WERI-Rb-1 (cell line): ENCODE data around the gene RBM44.
"Not testable (repeated sequence)": the region's sequence is repeated elsewhere in the genome, so short reads cannot be mapped to it uniquely, and the experiment has no call there.

ENCODE experiments used
- DNase-seq: peaks from one replicate; pipeline ENCODE4 v3.0.0-alpha.2; 2020
- H3K27ac ChIP-seq: fragments of 250-450 bp; sonication (Bioruptor Pico); 2 replicates; pipeline ENCODE4 v1.5.1; 2020; ENCODE audit warnings: mild to moderate bottlenecking, moderate library complexity
- H3K27me3 ChIP-seq: fragments of 250-450 bp; sonication (Bioruptor Pico); 2 replicates; pipeline ENCODE4 v1.5.1; 2021; ENCODE audit warnings: mild to moderate bottlenecking, low read depth, moderate library complexity; ENCODE audit not compliant: insufficient read depth, severe bottlenecking
- H3K36me3 ChIP-seq: fragments of 250-450 bp; sonication (Bioruptor Pico); 2 replicates; pipeline ENCODE4 v1.5.1; 2020; ENCODE audit warnings: mild to moderate bottlenecking, moderate library complexity
- H3K4me3 ChIP-seq: 2 replicates; pipeline ENCODE4 v1.5.1; 2011; ENCODE audit warnings: low read depth, mild to moderate bottlenecking, control low read depth, low read length
- H3K9me3 ChIP-seq: fragments of 250-450 bp; sonication (Bioruptor Pico); 2 replicates; pipeline ENCODE4 v1.5.1; 2021; ENCODE audit warnings: mild to moderate bottlenecking, moderate library complexity; ENCODE audit not compliant: severe bottlenecking
- CTCF ChIP-seq: IDR thresholded peaks from 2 replicates; pipeline ENCODE4 v1.5.1; 2011; ENCODE audit warnings: low read depth, mild to moderate bottlenecking, control low read depth, inconsistent platforms, low read length

Gene RBM44

DNA sequence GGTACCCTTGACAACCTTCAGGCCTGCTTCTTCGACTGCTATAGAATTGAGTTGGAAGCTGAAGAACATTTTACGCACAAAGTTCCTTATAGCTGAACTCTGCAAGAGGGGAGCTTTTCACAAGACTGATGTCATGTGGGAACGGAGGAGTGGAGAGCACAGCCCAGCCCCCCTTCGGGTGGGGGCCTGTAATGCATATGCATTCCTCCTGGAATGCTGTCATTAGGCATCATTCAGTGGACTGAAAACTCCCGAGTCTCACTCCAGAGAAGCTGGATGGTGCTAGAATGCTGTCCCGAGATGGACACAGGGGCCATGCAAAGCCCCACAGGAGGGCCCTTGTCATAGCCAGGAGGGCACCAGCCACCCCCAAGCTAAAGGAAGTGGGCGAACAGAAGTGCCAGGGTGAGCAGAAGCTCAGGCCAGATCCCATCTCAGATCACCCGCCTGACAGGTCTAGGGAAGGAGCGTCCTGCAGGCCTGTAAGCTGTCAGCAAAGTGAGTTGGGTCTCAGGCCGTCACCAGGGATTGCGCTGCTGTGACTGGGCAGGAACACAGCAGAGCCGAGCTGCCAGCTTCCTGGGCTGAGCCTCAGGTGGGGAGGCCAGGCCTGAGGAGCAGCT is 43.8 kb upstream of the RBM44 start:
- no peaks in the 10 kb centered on the region for H3K27me3 ChIP-seq
- no peak for TF ChIP-seq CTCF
- no peak overlapping the region for H3K4me3 ChIP-seq
- peaks cover 5% of the 10 kb centered on the region; the same call in 1 of the 2 replicates for H3K36me3 ChIP-seq
- DNase-seq: no peak
- no peak overlapping the region for H3K27ac ChIP-seq
- H3K9me3 ChIP-seq: no peaks in the 10 kb centered on the region

GRCh38 chr2:237757616-237758015 is 41.0 kb upstream of the RBM44 start:
- Histone ChIP-seq H3K27ac (no peak overlapping the region), H3K36me3 (peaks cover 11% of the 10 kb centered on the region), H3K9me3 (no peaks in the 10 kb centered on the region), H3K4me3 (no peak overlapping the region), H3K27me3 (no peaks in the 10 kb centered on the region)
- no peak for DNase-seq
- no peak for TF ChIP-seq CTCF

GRCh38 chr2:237758185-237758584 is 40.4 kb upstream of the RBM44 start:
- Histone ChIP-seq H3K9me3 (no peaks in the 10 kb centered on the region), H3K27ac (no peak overlapping the region), H3K4me3 (no peak overlapping the region), H3K36me3 (peaks cover 11% of the 10 kb centered on the region), H3K27me3 (no peaks in the 10 kb centered on the region)
- DNase-seq: no peak
- TF ChIP-seq CTCF: no peak

- Histone ChIP-seq H3K4me3 (no peak overlapping the region), H3K27ac (peak overlapping the region; percentile 23; the same call in 1 of the 2 replicates), H3K27me3 (no peaks in the 10 kb centered on the region), H3K9me3 (no peaks in the 10 kb centered on the region), H3K36me3 (peaks cover 11% of the 10 kb centered on the region)
- TF ChIP-seq CTCF: no peak
- DNase-seq: peak; percentile 79
Measured at GRCh38 chr2:237759176-237759575, 39.4 kb upstream of the RBM44 start.

DNA sequence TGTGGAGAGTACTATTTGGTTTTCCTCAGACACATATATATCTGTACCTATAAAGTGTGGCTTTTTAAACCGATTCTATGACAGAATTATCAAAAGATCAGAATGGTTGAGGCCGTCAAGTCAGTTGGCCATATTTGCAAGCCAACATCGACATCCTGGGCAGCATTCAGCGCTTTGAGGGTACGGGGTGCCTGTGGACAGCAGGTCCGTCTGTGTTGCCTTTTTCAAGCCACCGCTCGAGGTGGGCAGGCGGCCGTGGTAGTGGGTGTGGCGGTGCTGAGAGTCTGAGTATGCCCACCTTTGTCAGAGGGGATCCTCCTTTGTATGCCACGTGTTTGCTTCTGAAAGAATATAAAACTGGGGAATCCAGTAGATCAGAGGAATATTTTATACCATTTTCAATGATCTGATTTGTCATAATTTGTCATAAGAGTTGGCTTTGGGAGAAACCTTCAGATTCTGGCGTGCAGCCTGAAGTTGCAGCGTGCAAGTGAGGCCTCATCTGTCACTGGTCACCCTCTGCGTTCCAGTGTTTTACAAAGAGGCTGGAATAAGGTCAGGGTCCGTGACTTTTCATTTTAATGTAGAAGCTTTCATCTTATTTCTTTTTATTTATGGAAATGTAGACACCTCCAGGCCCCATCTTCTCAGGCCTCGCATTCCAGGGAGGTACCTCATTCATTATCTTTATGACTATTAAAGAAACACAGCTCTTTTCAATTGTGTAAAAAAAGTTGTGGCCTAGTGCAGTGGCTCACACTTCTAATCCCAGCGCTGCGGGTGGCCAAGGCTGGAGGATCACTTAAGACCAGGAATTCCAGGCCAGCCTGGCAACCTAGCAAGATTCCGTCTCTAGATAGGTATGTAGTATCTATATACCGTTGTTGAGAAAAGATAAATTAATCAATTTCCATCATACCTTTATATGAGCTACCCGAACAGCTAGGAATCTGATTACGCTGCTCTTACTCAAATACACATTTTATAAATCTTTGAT is 37.8 kb upstream of the RBM44 start:
- DNase-seq: no peak
- Histone ChIP-seq H3K27me3 (no peaks in the 10 kb centered on the region), H3K27ac (no peak overlapping the region), H3K9me3 (no peaks in the 10 kb centered on the region), H3K4me3 (no peak overlapping the region), H3K36me3 (peaks cover 11% of the 10 kb centered on the region)
- TF ChIP-seq CTCF: no peak

DNA sequence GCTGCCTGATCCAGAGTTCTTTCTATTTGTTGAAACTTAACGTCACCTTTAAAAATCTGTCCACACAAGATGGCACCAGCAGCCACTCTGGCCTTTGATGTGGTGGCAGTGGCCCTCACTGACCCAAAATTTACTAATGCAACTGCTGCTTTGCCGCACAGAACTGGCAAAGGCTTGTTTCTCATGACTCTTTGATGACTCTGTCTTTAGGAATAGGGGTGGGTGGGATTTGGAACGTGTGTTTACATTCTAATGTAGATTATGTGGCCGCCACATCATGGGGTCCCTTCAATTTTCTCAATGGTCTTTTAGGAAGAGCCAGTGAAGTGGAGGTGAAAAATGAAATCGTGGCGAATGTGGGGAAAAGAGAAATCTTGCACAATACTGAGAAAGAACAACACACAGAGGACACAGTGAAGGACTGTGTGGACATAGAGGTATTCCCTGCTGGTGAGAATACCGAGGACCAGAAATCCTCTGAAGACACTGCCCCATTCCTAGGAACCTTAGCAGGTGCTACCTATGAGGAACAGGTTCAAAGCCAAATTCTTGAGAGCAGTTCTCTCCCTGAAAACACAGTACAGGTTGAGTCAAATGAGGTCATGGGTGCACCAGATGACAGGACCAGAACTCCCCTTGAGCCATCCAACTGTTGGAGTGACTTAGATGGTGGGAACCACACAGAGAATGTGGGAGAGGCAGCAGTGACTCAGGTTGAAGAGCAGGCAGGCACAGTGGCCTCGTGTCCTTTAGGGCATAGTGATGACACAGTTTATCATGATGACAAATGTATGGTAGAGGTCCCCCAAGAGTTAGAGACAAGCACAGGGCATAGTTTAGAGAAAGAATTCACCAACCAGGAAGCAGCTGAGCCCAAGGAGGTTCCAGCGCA is 36.0 kb upstream of the RBM44 start:
- not testable (repeated sequence) for DNase-seq, H3K27ac ChIP-seq, H3K4me3 ChIP-seq, H3K9me3 ChIP-seq, H3K36me3 ChIP-seq, H3K27me3 ChIP-seq
